Psoas muscle (tissue), 8 donors: ENCODE results near the gene KIF16B. TPM values are rescaled to one million over a fixed set of nuclear protein-coding genes. Genes with fewer than 3 reads are reported as not detected.

ENCODE experiments used
- ATAC-seq, 4 donors: fragments of 200-7000 bp; cut with Tn5 transposase; one replicate each; pipeline ENCODE4 v1.9.1; 2020; ENCODE audit warnings: moderate library complexity in 3 of 4, mild to moderate bottlenecking in 2 of 4
- DNase-seq, 2 donors: peaks; one replicate each; pipeline ENCODE4 v3.0.0-alpha.2; 2020
- H3K27ac ChIP-seq: fragments of 200-600 bp; one replicate; pipeline ENCODE4 v1.8.0; 2022
- H3K27me3 ChIP-seq, 3 donors: fragments of 200-600 bp in 1 of 3; one replicate each; pipeline versions ENCODE4 v1.6.1 to v1.8.0; 2013 to 2022; ENCODE audit warnings: low read length in 2 of 3, mild to moderate bottlenecking in 2 of 3, moderate library complexity in 1 of 3; ENCODE audit not compliant: insufficient read depth in 3 of 3
- H3K36me3 ChIP-seq, 2 donors: fragments of 200-600 bp in 1 of 2; one replicate each; pipeline versions ENCODE4 v1.6.1 to v1.8.0; 2013 to 2022; ENCODE audit warnings: low read depth in 1 of 2, mild to moderate bottlenecking in 1 of 2, moderate library complexity in 1 of 2; ENCODE audit not compliant: insufficient read depth in 1 of 2
- H3K4me1 ChIP-seq: fragments of 200-600 bp; one replicate; pipeline ENCODE4 v1.8.0; 2022
- H3K4me3 ChIP-seq: fragments of 200-600 bp; one replicate; pipeline ENCODE4 v1.8.0; 2022; ENCODE audit warnings: mild to moderate bottlenecking
- H3K9me3 ChIP-seq: fragments of 200-600 bp; one replicate; pipeline ENCODE4 v1.8.0; 2022
- CTCF ChIP-seq: fragments of 200-600 bp; IDR thresholded peaks from one replicate; pipeline ENCODE4 v1.8.0; 2022; ENCODE audit warnings: antibody characterized with exemption
- WGBS, 3 donors: extraction: QIAGEN DNeasy Blood & Tissue Kit; methylation state at CpG; one replicate each; pipeline versions ENCODE4 v1.1.6 to v1.1.7; 2013; 5-methylcytosine and 5-hydroxymethylcytosine counted together
- intact Hi-C, 2 donors: fragments of 100-400 bp; cut with DNase I; formaldehyde crosslinking; loops; one replicate each; pipeline versions ENCODE4 v1.11.0 to v1.14.2; 2022
- polyA plus RNA-seq, 3 donors: library from polyadenylated mRNA; stranded (reverse); fragments of 200-250 nt; gene quantifications; one replicate each; pipeline ENCODE4 v1.2.3, GENCODE V29; 2013
- total RNA-seq, 4 donors: library from RNA; stranded (reverse); fragmentation: NEBNext Ultra II Directional in 2 of 4; extraction: Animal tissue kit (Norgen Biotek cat#: 25700) in 2 of 4; gene quantifications; one replicate each; pipeline versions ENCODE4 v1.2.1 to v1.2.4, GENCODE V29; 2021 to 2023
- donor health status: healthy with polysubstance abuse.
- donor health status: DM: no; HTN: no; CAD: no; lungs with moderate emphysema.
- donor health status: Bipolar disorder and iron deficiency.
- donor health status: healthy.
- donor health status: DM: yes; HTN: yes; CAD: no.
- donor health status: DM: no; HTN: no; CAD: no.
- donor health status: DM: no; HTN: no; CAD: no.
- donor health status: DM: yes; HTN: yes; CAD: no.

Gene KIF16B
- total and polyA plus RNA-seq, 7 donors = 18.1 to 30.6 (median 24.1) TPM

DNA sequence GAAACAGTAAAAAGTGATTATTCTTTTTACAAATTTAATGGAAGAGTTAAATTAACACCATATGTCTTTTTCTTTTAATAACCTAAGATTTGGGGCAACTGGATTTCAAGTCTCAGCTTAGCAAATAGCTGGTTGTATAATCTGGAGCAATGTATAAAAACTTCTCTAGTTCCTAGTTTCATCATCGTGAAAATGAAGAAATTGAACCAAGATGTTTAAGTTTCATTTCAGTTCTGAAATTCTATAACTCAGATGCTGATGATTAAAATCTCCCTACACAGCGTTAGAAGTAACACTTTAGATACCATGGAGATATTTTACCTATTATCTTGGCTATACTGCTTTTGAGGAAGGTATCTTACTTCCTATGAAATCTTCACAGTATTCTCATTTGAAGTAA lies 252.0 kb downstream of the KIF16B start:
- intact Hi-C loops = no loop called here
- DNase-seq = no peak

DNA sequence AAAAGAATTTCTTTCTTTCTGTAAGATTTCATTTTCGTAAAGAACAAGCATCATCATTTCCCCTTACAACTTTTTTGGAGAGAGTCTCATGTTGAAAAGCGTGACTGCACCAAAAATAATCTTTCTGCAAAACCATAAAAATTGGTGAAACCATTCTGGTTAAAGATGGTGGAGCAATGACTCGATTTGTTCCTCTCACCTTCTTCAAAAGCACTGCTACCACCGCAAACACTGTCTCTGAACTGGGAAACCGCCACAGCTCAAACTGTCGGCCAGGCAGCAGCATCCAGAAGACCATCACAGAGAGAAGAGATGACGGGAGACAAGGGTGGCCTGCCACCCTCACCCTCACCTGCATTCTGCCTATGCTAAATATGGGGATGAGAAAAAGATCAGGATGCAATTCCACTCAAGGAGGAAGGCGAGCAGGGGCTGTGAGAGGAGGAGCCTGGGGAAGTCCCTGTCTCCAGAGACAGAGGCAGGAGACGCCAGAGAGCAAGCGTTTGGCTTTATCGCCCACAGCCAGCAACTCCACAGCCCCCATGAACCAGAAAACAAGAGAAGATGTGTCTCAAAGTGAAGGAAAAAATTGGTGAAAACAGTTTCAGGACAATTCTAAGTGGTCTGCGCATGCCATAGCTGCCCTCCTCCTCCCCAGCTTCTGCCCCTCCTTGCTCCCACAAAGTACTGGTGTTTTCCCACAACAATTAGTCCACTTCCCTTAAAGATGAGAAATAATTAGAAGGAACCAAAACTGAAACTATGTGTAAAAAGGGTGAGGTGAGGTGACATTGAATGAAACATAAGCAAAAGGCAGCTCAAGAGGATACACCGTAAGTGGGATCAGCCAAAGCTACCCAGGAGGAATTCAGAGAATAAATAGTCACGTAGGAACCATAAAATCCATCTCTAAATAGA lies 255.5 kb downstream of the KIF16B start:
- Histone ChIP-seq H3K4me1 (no peaks in the 10 kb centered on the region), H3K27ac (no peak overlapping the region), H3K36me3 (no peaks in the 10 kb centered on the region), H3K4me3 (peak overlapping the region; percentile 36), H3K27me3 (no peaks in the 10 kb centered on the region), H3K9me3 (no peaks in the 10 kb centered on the region)
- ATAC-seq = no peak
- DNase-seq = no peak
- no peak for TF ChIP-seq CTCF
- intact Hi-C loops = no loop called here
- 78 to 83% (median 82%) methylated on average over 14 of the region's 14 CpGs for WGBS, 3 donors

More for the DNA sequence above, 252.0 kb downstream of the KIF16B start:
- H3K4me3 ChIP-seq = no peak overlapping the region
- no peaks in the 10 kb centered on the region for H3K4me1 ChIP-seq
- no peaks in the 10 kb centered on the region for H3K27me3 ChIP-seq
- no peak for TF ChIP-seq CTCF
- ATAC-seq = no peak
- no peaks in the 10 kb centered on the region for H3K36me3 ChIP-seq
- 88 to 92% (median 91%) methylated on average over 2 of the region's 2 CpGs for whole genome bisulfite sequencing, 3 donors
- no peak overlapping the region for H3K27ac ChIP-seq
- H3K9me3 ChIP-seq = no peaks in the 10 kb centered on the region

DNA sequence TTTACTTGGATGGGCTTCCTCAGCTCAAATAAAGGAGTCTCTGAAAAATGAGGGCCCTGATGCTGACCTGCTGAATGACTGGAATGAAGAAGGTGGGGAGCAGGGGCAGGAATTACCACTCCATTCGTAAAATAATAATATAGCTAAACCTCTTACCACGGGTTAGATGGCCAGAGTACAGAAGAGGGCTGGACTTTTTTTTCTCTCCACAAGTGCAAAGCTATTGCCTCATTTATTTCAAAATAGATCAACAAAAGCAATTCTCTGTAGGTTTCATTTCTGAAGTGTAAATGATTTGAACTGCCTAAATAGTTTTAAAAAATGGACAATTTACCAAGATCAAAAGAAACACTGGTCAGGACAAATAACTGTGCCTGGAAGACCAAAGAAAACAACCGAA lies 256.7 kb downstream of the KIF16B start:
- no peaks in the 10 kb centered on the region for H3K9me3 ChIP-seq
- H3K4me3 ChIP-seq = no peak overlapping the region
- 75 to 95% (median 83%) methylated on average over 3 of the region's 3 CpGs for WGBS, 3 donors
- no peak overlapping the region for H3K27ac ChIP-seq
- H3K4me1 ChIP-seq = no peaks in the 10 kb centered on the region
- H3K27me3 ChIP-seq = no peaks in the 10 kb centered on the region
- TF ChIP-seq CTCF = no peak
- no peak for DNase-seq
- ATAC-seq = no peak
- intact Hi-C loops = no loop called here
- peaks cover 0 to 4% of the 10 kb centered on the region in 2 donors for H3K36me3 ChIP-seq

DNA sequence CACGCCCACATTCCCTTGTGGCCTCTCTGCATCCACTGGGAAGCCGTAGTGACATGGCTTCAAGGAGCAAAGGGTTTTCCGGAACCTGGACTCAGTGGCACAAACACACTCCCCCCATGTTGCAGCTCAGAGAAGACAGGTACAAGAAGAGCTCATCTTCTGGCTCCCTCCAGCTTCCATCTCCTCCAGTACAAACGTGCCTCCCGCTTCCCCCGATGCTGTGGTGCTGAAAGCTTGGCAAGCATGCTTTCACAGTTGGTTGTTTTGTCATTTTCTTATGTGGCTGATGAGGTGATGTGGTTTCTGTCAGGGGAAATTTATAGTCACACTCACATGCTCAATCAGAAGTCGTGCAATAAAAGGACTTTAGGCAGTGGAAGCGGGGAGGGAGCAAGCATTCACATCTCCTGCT lies 258.5 kb downstream of the KIF16B start:
- H3K4me3 ChIP-seq = no peak overlapping the region
- 89 to 93% (median 90%) methylated on average over 8 of the region's 8 CpGs for WGBS, 3 donors
- H3K27ac ChIP-seq = no peak overlapping the region
- no peaks in the 10 kb centered on the region for H3K4me1 ChIP-seq
- TF ChIP-seq CTCF = no peak
- DNase-seq (no peak), ATAC-seq (no peak)
- H3K9me3 ChIP-seq = no peaks in the 10 kb centered on the region
- H3K36me3 ChIP-seq = peaks cover 0 to 10% of the 10 kb centered on the region in 2 donors
- no peaks in the 10 kb centered on the region for H3K27me3 ChIP-seq
- intact Hi-C loops = no loop called here
